Measurements from ENCODE around the gene CYP3A4. TPM values are rescaled to one million over a fixed set of nuclear protein-coding genes. Genes with fewer than 3 reads are reported as not detected.
"Not testable (repeated sequence)": the region's sequence is repeated elsewhere in the genome, so short reads cannot be mapped to it uniquely, and the experiment has no call there.

Gene CYP3A4
- total RNA-seq, 4 donors from 2014 or later: 0.22 to 1.5 TPM; not detected in 2

DNA sequence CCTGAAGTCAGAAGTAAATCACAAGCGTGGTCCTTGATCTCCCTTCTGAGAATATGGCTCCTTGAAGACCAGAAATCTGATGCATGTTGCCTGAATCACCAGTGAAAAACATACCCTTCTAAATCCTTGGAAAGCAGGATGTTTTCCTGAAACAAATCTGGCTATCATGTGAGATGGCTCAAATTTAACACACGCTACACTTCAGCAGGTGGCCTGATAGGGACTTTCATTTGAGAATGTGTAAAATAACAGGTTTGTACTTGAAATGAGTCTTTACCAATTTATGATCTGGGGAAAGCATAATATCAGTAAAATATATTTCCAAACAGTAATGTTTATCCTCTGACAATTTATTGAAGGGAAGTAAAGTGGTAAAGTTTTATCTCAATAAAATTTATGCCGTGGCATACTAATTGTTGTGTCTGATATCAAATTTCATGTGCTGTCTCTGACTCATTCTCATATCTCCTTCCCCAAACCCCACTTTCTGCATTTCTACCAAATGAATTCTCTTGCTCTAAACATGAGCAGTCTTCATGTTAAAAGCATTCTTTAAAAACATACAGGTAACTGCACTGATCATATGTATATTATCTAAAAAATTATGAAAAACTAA is 17.4 kb downstream of the CYP3A4 start:
- no peaks in the 10 kb centered on the region for H3K27me3 ChIP-seq
- H3K4me1 ChIP-seq: no peaks in the 10 kb centered on the region
- peaks cover 0 to 4% (median 0%) of the 10 kb centered on the region in 4 donors for H3K9me3 ChIP-seq
- 83 to 85% methylated on average over 3 of the region's 3 CpGs for WGBS, 2 donors
- DNase-seq (ENCODE audit: low spot score in 2 of 2): no peak
- TF ChIP-seq POLR2A (IDR thresholded peaks at IDR 0.05): no peak
- TF ChIP-seq, protein P1, sequence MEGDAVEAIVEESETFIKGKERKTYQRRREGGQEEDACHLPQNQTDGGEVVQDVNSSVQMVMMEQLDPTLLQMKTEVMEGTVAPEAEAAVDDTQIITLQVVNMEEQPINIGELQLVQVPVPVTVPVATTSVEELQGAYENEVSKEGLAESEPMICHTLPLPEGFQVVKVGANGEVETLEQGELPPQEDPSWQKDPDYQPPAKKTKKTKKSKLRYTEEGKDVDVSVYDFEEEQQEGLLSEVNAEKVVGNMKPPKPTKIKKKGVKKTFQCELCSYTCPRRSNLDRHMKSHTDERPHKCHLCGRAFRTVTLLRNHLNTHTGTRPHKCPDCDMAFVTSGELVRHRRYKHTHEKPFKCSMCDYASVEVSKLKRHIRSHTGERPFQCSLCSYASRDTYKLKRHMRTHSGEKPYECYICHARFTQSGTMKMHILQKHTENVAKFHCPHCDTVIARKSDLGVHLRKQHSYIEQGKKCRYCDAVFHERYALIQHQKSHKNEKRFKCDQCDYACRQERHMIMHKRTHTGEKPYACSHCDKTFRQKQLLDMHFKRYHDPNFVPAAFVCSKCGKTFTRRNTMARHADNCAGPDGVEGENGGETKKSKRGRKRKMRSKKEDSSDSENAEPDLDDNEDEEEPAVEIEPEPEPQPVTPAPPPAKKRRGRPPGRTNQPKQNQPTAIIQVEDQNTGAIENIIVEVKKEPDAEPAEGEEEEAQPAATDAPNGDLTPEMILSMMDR (IDR thresholded peaks at IDR 0.05): no peak
- TF ChIP-seq EP300 (IDR thresholded peaks at IDR 0.05): no peak
- no peaks in the 10 kb centered on the region for H3K36me3 ChIP-seq
- no peak overlapping the region for H3K4me3 ChIP-seq
- H3K27ac ChIP-seq: no peak overlapping the region

GRCh38 chr7:99764478-99764877 is 19.5 kb downstream of the CYP3A4 start:
- no peaks in the 10 kb centered on the region for H3K9me3 ChIP-seq
- TF ChIP-seq EP300 (IDR thresholded peaks at IDR 0.05) (no peak), POLR2A (IDR thresholded peaks at IDR 0.05) (no peak)
- TF ChIP-seq, protein P1 (IDR thresholded peaks at IDR 0.05): no peak
- H3K27me3 ChIP-seq: no peaks in the 10 kb centered on the region
- no peak overlapping the region for H3K27ac ChIP-seq
- DNase-seq (ENCODE audit: low spot score in 2 of 2): no peak
- WGBS, 2 donors: 90 to 91% methylated on average over 3 of the region's 3 CpGs
- no peak overlapping the region for H3K4me3 ChIP-seq
- no peaks in the 10 kb centered on the region for H3K36me3 ChIP-seq
- H3K4me1 ChIP-seq: no peaks in the 10 kb centered on the region

DNA sequence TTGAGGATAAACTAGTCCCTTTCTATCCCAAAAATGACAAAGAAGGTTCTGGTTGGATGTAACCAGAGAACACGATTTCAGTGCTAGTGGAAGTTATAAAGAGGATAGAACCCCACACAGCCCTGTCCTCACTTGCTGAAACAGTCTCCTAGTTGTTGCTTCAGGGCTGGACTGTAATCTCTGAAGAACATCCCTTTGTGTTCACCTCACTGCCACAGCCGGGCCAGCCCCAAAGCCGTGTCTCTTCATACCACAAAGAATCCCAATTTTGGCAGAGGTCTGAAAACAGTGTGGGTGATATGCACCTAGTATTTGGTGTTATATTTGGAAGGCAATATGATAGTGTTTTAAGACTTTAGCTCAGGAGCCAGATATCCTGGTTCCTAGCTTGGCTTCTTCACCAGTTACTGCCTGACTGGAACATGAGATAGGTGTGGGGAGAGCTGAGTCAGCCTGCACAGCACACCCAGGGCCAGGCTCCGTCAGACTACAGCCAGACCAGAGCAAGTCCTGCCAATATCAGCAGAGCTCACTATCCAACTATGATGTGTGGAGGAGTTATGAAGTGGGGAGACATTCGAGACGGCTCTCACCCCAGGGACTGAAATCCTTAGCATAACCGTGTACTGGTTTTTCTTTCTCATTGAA is 21.2 kb downstream of the CYP3A4 start:
- WGBS, 2 donors: 47 to 54% methylated on average over 7 of the region's 7 CpGs
- no peaks in the 10 kb centered on the region for H3K9me3 ChIP-seq

GRCh38 chr7:99755085-99755484 is 28.9 kb downstream of the CYP3A4 start:
- Histone ChIP-seq H3K4me1 (no peaks in the 10 kb centered on the region), H3K9me3 (peaks cover 0 to 7% (median 0%) of the 10 kb centered on the region in 4 donors), H3K4me3 (no peak overlapping the region), H3K36me3 (no peaks in the 10 kb centered on the region), H3K27me3 (no peaks in the 10 kb centered on the region), H3K27ac (no peak overlapping the region)
- WGBS, 2 donors: 81 to 93% methylated on average over 1 of the region's 1 CpG
- TF ChIP-seq POLR2A (IDR thresholded peaks at IDR 0.05) (no peak), EP300 (IDR thresholded peaks at IDR 0.05) (no peak)
- TF ChIP-seq, protein P1 (IDR thresholded peaks at IDR 0.05): no peak
- no peak for DNase-seq (ENCODE audit: low spot score in 2 of 2)

More for the DNA sequence above, 21.2 kb downstream of the CYP3A4 start:
- TF ChIP-seq, protein P1 (IDR thresholded peaks at IDR 0.05): no peak
- no peak for TF ChIP-seq EP300 (IDR thresholded peaks at IDR 0.05)
- peak in 1 of 2 donors; percentile 20 for DNase-seq (ENCODE audit: low spot score in 2 of 2)
- Histone ChIP-seq H3K4me3 (no peak overlapping the region), H3K27ac (no peak overlapping the region), H3K36me3 (no peaks in the 10 kb centered on the region), H3K4me1 (no peaks in the 10 kb centered on the region), H3K27me3 (no peaks in the 10 kb centered on the region)

DNA sequence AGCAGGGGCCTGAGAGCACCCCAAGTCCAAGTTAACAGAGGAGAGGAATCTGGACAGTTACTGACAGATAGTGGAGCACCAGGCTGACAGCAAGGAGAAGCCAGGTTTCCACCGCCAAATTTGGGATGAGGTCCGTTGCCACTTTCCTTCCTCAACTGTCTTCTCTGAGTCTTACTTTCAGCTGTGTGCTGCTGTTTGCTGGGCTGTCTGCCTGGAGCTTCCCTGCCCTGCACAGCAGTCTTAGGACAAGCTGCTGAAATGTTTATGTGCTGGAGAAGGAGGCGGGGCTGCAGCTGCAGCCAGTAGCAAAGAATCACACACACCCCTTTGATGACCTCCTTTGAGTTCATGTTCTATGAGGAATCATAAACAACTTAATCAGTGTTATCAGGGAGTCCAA is 31.6 kb downstream of the CYP3A4 start:
- Histone ChIP-seq H3K4me3 (no peak overlapping the region), H3K36me3 (no peaks in the 10 kb centered on the region), H3K27ac (no peak overlapping the region), H3K9me3 (peaks cover 0 to 7% (median 0%) of the 10 kb centered on the region in 4 donors), H3K4me1 (no peaks in the 10 kb centered on the region), H3K27me3 (no peaks in the 10 kb centered on the region)
- WGBS, 2 donors: 54 to 63% methylated on average over 3 of the region's 3 CpGs
- no peak for DNase-seq (ENCODE audit: low spot score in 2 of 2)
- TF ChIP-seq POLR2A (IDR thresholded peaks at IDR 0.05): no peak
- TF ChIP-seq EP300 (IDR thresholded peaks at IDR 0.05): no peak
- TF ChIP-seq, protein P1 (IDR thresholded peaks at IDR 0.05): no peak

GRCh38 chr7:99751322-99752052 is 32.5 kb downstream of the CYP3A4 start:
- not testable (repeated sequence) for H3K36me3 ChIP-seq; H3K4me1 ChIP-seq; H3K27ac ChIP-seq; DNase-seq (ENCODE audit: low spot score in 2 of 2); H3K4me3 ChIP-seq; H3K9me3 ChIP-seq; H3K27me3 ChIP-seq
- 37 to 40% methylated on average over 5 of the region's 5 CpGs for WGBS, 2 donors

All from tibial nerve (tissue), 4 donors.